Stomach (tissue), 9 donors: ENCODE measurements around the gene PLEKHM3. TPM values are rescaled to one million over a fixed set of nuclear protein-coding genes. Genes with fewer than 3 reads are reported as not detected.

ENCODE experiments used
- DNase-seq, 2 donors: peaks; one replicate each; pipeline versions ENCODE4 v3.0.0 to v3.0.0-alpha.2; 2013 to 2019
- H3K27ac ChIP-seq, 5 donors: fragments of 200-600 bp in 4 of 5; sonication (generic) in 4 of 5; one replicate each; pipeline ENCODE4 v1.5.1; 2013 to 2019; ENCODE audit warnings: mild to moderate bottlenecking in 1 of 5, moderate library complexity in 1 of 5
- H3K27me3 ChIP-seq, 3 donors: fragments of 200-600 bp; sonication (generic); one replicate each; pipeline ENCODE4 v1.5.1; 2017 to 2019; ENCODE audit warnings: mixed run types in 1 of 3
- H3K36me3 ChIP-seq, 4 donors: fragments of 200-600 bp; sonication (generic); 1 replicate in 3 of 4; 2 replicates in 1 of 4; pipeline ENCODE4 v1.5.1; 2016 to 2019
- H3K4me1 ChIP-seq, 4 donors: fragments of 200-600 bp; sonication (generic); one replicate each; pipeline ENCODE4 v1.5.1; 2016 to 2019
- H3K4me3 ChIP-seq, 4 donors: fragments of 200-600 bp; sonication (generic) in 3 of 4; one replicate each; pipeline ENCODE4 v1.5.1; 2016 to 2019; ENCODE audit warnings: mild to moderate bottlenecking in 1 of 4
- H3K9me3 ChIP-seq, 4 donors: fragments of 200-600 bp; sonication (generic); one replicate each; pipeline ENCODE4 v1.5.1; 2016 to 2019
- EP300 ChIP-seq: sonication (generic); formaldehyde crosslinking; IDR thresholded peaks from one replicate; pipeline ENCODE4 v1.6.1; 2017; ENCODE audit warnings: antibody characterized with exemption
- POLR2A ChIP-seq, 4 donors: fragments of 450-650 bp; IDR thresholded peaks; one replicate each; pipeline ENCODE4 v1.6.1; 2016; ENCODE audit warnings: antibody characterized with exemption in 4 of 4, control low read depth in 2 of 4, mild to moderate bottlenecking in 1 of 4, moderate library complexity in 1 of 4
- POLR2AphosphoS5 ChIP-seq, 3 donors: sonication (generic); formaldehyde crosslinking; IDR thresholded peaks; one replicate each; pipeline ENCODE4 v1.6.1; 2016; ENCODE audit warnings: antibody characterized with exemption in 3 of 3
- WGBS, 5 donors: extraction: QIAGEN DNeasy Blood & Tissue Kit in 3 of 5; methylation state at CpG; one replicate each; pipeline versions ENCODE4 v1.1.5 to v1.1.7; 2013 to 2018; 5-methylcytosine and 5-hydroxymethylcytosine counted together
- intact Hi-C: fragments of 100-400 bp; cut with DNase I; formaldehyde crosslinking; loops from one replicate; pipeline ENCODE4 v1.15.1; 2023; ENCODE audit warnings: low total_unique reads
- polyA plus RNA-seq, 3 donors: library from polyadenylated mRNA; stranded (reverse); fragments of 200-250 nt; gene quantifications; one replicate each; pipeline ENCODE4 v1.2.3, GENCODE V29; 2013
- total RNA-seq, 5 donors: library from RNA; depleted of rRNA; stranded (reverse); fragments of >200 nt; gene quantifications; one replicate each; pipeline versions ENCODE4 v1.1.0 to v1.2.3, GENCODE V29; 2014 to 2016
- TF ChIP-seq, protein P1 (sequence below), 7 experiments: fragments of 450-650 bp in 4 of 7; fragments of 200-600 bp in 3 of 7; sonication (generic) in 3 of 7; IDR thresholded peaks; one replicate each; pipeline ENCODE4 v1.5.1; 2016 to 2019; ENCODE audit warnings: antibody characterized with exemption in 7 of 7, control low read depth in 2 of 7, mild to moderate bottlenecking in 1 of 7
- donor health status: healthy with polysubstance abuse.
- donor health status: Bipolar disorder and iron deficiency.
- donor health status: healthy.

PLEKHM3 gene
- total and polyA plus RNA-seq, 8 donors: 2.1 to 35.1 (median 5.4) TPM

DNA sequence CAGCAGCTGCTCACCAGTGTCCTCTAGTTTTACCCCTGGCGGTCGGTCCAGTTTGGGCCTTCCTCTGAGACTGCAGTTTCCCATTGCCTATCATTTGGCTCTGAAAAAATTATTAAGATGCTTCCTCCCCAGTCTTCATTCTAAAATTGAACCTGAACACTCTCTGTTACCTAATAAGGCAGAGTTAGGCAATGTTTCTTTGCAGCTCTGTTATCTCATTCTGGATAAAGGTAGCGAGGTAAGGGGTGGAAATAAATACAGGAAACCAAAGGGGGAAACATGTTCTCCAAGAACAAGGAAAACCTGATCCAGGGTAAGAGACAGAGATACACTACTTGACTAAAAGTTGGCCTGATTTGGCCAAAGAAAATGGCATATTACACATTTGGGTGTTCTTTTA, 164.6 kb downstream of the PLEKHM3 start:
- peaks cover 0 to 4% (median 0%) of the 10 kb centered on the region in 4 donors for H3K4me1 ChIP-seq
- WGBS, 5 donors: 55 to 75% (median 67%) methylated on average over 3 of the region's 3 CpGs
- no peaks in the 10 kb centered on the region for H3K9me3 ChIP-seq
- intact Hi-C loops: no loop called here
- H3K27me3 ChIP-seq: no peaks in the 10 kb centered on the region
- no peak overlapping the region for H3K4me3 ChIP-seq
- H3K36me3 ChIP-seq: peaks cover 0 to 8% (median 3%) of the 10 kb centered on the region in 4 donors
- TF ChIP-seq, protein P1, sequence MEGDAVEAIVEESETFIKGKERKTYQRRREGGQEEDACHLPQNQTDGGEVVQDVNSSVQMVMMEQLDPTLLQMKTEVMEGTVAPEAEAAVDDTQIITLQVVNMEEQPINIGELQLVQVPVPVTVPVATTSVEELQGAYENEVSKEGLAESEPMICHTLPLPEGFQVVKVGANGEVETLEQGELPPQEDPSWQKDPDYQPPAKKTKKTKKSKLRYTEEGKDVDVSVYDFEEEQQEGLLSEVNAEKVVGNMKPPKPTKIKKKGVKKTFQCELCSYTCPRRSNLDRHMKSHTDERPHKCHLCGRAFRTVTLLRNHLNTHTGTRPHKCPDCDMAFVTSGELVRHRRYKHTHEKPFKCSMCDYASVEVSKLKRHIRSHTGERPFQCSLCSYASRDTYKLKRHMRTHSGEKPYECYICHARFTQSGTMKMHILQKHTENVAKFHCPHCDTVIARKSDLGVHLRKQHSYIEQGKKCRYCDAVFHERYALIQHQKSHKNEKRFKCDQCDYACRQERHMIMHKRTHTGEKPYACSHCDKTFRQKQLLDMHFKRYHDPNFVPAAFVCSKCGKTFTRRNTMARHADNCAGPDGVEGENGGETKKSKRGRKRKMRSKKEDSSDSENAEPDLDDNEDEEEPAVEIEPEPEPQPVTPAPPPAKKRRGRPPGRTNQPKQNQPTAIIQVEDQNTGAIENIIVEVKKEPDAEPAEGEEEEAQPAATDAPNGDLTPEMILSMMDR (IDR thresholded peaks at IDR 0.05): no peak
- peak overlapping the region in 1 of 5 donors; percentile 7 for H3K27ac ChIP-seq
- peak in 1 of 2 donors; percentile 24 for DNase-seq

DNA sequence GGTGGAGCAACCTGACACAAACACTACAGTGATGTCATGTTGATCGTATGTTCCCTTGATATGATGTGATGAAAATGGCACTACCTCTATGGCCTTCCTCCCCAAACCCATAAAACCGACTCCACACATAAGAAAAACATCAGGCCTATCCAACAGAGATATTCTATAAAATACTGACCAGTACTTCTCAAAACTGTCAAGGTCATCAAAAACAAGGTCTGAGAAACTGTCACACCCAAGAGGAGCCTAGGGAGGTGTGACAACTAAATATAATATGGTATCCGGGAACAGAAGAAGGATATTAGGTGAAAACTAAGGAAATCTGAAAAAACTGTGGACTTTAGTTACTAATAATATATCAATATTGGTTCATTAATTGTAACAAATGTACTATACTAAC, 169.7 kb downstream of the PLEKHM3 start:
- DNase-seq: no peak
- intact Hi-C loops: no loop called here
- Histone ChIP-seq H3K4me1 (peaks cover under 1 to 14% (median 9%) of the 10 kb centered on the region in 4 donors), H3K4me3 (no peak overlapping the region), H3K27me3 (no peaks in the 10 kb centered on the region), H3K36me3 (peaks cover 0 to 6% (median under 1%) of the 10 kb centered on the region in 4 donors), H3K27ac (no peak overlapping the region), H3K9me3 (no peaks in the 10 kb centered on the region)
- 89 to 97% (median 93%) methylated on average over 3 of the region's 3 CpGs for WGBS, 5 donors
- TF ChIP-seq, protein P1 (IDR thresholded peaks at IDR 0.05): no peak
- TF ChIP-seq POLR2A (IDR thresholded peaks at IDR 0.05) (no peak), EP300 (no peak), POLR2AphosphoS5 (IDR thresholded peaks at IDR 0.05) (no peak)

DNA sequence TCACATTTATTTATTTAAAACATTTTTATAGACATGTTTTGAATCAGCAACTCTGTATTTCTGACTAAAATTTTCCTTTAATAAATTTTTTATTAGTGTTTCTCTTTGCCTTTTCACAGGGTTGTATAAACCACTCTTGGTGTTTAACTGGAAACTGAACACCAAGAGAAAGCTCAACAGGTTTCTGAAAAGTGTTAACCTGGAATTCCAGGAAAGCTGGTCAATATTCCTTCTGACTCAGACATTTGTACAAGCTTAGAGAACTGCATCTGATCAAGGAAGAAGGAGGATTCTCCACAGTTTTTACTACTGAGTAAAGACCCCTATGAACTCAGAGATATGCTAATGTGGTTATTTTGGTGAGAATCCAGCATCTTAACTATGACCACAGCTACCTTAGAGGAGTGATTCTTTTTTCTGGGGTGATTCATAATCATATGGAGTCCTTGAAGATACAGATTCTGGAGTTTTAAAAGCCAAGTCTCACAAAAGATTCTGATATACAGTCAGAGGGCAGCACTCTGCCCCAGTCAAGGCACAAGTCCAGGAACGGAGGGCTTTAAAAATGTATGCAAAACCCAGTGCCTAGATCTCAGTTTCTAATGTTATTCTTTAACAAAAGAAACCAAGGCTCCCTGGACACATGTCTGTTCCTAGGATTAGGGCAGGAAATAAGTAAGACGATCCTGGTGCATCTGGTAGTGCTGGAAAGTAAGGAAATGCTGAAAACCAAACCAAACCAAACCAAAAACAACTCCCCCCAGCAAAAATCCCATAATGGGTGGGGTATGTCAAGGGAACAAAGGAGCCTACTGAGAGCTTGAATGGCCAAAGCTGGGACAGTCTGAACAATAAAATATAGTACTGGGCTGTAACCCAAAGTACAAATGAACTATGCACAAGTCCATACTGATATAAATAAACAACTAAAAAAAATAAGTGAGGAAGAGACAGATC, 170.6 kb downstream of the PLEKHM3 start:
- 29 to 56% (median 47%) methylated on average over 2 of the region's 2 CpGs for WGBS, 5 donors
- no peak for DNase-seq
- Histone ChIP-seq H3K27me3 (no peaks in the 10 kb centered on the region), H3K27ac (peak overlapping the region in 1 of 5 donors; percentile 11), H3K36me3 (no peaks in the 10 kb centered on the region), H3K4me1 (peaks cover 0 to 22% (median 14%) of the 10 kb centered on the region in 4 donors), H3K4me3 (no peak overlapping the region), H3K9me3 (no peaks in the 10 kb centered on the region)
- intact Hi-C loops: no loop called here
- no peak for TF ChIP-seq POLR2AphosphoS5 (IDR thresholded peaks at IDR 0.05)

DNA sequence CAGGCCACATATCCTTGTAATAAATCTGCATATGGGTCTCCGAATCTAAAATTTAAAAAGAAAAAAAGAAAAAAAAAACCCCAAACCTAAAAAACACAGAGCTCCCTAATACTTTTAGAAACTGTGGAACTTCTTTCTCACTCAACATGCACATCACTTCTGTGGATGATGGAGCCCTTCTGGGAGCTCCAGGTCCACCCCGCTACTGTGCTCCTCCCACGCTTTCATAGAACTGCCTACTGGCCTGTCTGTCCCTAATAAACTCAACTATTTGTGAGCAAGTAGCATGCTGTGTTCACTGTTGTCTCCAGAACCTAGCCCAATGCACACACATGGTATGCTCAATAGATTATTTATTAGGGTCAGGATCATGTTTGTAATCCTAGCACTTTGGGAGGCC, 172.5 kb downstream of the PLEKHM3 start:
- intact Hi-C loops: no loop called here

More for the DNA sequence above, 172.5 kb downstream of the PLEKHM3 start:
- no peak overlapping the region for H3K27ac ChIP-seq
- H3K36me3 ChIP-seq: no peaks in the 10 kb centered on the region
- TF ChIP-seq POLR2AphosphoS5 (IDR thresholded peaks at IDR 0.05) (no peak), EP300 (no peak), POLR2A (IDR thresholded peaks at IDR 0.05) (no peak)
- TF ChIP-seq, protein P1 (IDR thresholded peaks at IDR 0.05): no peak
- no peaks in the 10 kb centered on the region for H3K27me3 ChIP-seq
- peaks cover 4 to 42% (median 23%) of the 10 kb centered on the region in 4 donors for H3K4me1 ChIP-seq
- WGBS, 5 donors: 94 to 99% (median 97%) methylated on average over 3 of the region's 3 CpGs
- no peak for DNase-seq
- no peaks in the 10 kb centered on the region for H3K9me3 ChIP-seq
- no peak overlapping the region for H3K4me3 ChIP-seq
